Liver (tissue), 3 donors: ENCODE measurements around the gene PSEN1.

Source experiments
- MAX ChIP-seq: IDR thresholded peaks from 2 replicates; pipeline ENCODE4 v1.6.1; 2016; ENCODE audit warnings: antibody characterized with exemption
- RAD21 ChIP-seq, 2 donors: IDR thresholded peaks; 2 replicates each; pipeline ENCODE4 v1.6.1; 2016; ENCODE audit warnings: antibody characterized with exemption in 2 of 2, mild to moderate bottlenecking in 2 of 2
- SP1 ChIP-seq: IDR thresholded peaks from 2 replicates; pipeline ENCODE4 v1.6.1; 2018; ENCODE audit warnings: antibody characterized with exemption, mild to moderate bottlenecking
- YY1 ChIP-seq: IDR thresholded peaks from 2 replicates; pipeline ENCODE4 v1.6.1; 2016; ENCODE audit warnings: antibody characterized with exemption, mild to moderate bottlenecking
- TF ChIP-seq, protein P1 (sequence below): IDR thresholded peaks from 2 replicates; pipeline ENCODE4 v1.6.1; 2016; ENCODE audit warnings: antibody characterized with exemption
- TF ChIP-seq, protein P2 (sequence below): fragments of 150-350 bp; IDR thresholded peaks from 2 replicates; pipeline ENCODE4 v1.5.1; 2017; ENCODE audit warnings: improper control_type of control experiment, low read depth, low read length; ENCODE audit not compliant: missing input control
- TF ChIP-seq, protein P3 (sequence below): IDR thresholded peaks from 2 replicates; pipeline ENCODE4 v1.6.1; 2016; ENCODE audit warnings: antibody characterized with exemption, mild to moderate bottlenecking
- donor health status: healthy.
- donor health status: healthy.

- TF ChIP-seq, protein P1, sequence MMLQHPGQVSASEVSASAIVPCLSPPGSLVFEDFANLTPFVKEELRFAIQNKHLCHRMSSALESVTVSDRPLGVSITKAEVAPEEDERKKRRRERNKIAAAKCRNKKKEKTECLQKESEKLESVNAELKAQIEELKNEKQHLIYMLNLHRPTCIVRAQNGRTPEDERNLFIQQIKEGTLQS = no peak
- no peak for TF ChIP-seq YY1
- TF ChIP-seq, protein P2, sequence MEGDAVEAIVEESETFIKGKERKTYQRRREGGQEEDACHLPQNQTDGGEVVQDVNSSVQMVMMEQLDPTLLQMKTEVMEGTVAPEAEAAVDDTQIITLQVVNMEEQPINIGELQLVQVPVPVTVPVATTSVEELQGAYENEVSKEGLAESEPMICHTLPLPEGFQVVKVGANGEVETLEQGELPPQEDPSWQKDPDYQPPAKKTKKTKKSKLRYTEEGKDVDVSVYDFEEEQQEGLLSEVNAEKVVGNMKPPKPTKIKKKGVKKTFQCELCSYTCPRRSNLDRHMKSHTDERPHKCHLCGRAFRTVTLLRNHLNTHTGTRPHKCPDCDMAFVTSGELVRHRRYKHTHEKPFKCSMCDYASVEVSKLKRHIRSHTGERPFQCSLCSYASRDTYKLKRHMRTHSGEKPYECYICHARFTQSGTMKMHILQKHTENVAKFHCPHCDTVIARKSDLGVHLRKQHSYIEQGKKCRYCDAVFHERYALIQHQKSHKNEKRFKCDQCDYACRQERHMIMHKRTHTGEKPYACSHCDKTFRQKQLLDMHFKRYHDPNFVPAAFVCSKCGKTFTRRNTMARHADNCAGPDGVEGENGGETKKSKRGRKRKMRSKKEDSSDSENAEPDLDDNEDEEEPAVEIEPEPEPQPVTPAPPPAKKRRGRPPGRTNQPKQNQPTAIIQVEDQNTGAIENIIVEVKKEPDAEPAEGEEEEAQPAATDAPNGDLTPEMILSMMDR = no peak
- no peak for TF ChIP-seq RAD21 (IDR thresholded peaks at IDR 0.05)
- TF ChIP-seq, protein P3, sequence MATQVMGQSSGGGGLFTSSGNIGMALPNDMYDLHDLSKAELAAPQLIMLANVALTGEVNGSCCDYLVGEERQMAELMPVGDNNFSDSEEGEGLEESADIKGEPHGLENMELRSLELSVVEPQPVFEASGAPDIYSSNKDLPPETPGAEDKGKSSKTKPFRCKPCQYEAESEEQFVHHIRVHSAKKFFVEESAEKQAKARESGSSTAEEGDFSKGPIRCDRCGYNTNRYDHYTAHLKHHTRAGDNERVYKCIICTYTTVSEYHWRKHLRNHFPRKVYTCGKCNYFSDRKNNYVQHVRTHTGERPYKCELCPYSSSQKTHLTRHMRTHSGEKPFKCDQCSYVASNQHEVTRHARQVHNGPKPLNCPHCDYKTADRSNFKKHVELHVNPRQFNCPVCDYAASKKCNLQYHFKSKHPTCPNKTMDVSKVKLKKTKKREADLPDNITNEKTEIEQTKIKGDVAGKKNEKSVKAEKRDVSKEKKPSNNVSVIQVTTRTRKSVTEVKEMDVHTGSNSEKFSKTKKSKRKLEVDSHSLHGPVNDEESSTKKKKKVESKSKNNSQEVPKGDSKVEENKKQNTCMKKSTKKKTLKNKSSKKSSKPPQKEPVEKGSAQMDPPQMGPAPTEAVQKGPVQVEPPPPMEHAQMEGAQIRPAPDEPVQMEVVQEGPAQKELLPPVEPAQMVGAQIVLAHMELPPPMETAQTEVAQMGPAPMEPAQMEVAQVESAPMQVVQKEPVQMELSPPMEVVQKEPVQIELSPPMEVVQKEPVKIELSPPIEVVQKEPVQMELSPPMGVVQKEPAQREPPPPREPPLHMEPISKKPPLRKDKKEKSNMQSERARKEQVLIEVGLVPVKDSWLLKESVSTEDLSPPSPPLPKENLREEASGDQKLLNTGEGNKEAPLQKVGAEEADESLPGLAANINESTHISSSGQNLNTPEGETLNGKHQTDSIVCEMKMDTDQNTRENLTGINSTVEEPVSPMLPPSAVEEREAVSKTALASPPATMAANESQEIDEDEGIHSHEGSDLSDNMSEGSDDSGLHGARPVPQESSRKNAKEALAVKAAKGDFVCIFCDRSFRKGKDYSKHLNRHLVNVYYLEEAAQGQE = no peak
- TF ChIP-seq SP1 = no peak
- no peak for TF ChIP-seq MAX
Observed at GRCh38 chr14:73227812-73228781, 91.8 kb downstream of the PSEN1 start.
